ENCODE results near the gene CD300A. TPM values are rescaled to one million over a fixed set of nuclear protein-coding genes. Genes with fewer than 3 reads are reported as not detected.

Gene CD300A
- total RNA-seq, 3 donors from 2014 or later (not counting 1 experiment from before 2014, with no cell fraction given): 287 to 370 (median 295) TPM

DNA sequence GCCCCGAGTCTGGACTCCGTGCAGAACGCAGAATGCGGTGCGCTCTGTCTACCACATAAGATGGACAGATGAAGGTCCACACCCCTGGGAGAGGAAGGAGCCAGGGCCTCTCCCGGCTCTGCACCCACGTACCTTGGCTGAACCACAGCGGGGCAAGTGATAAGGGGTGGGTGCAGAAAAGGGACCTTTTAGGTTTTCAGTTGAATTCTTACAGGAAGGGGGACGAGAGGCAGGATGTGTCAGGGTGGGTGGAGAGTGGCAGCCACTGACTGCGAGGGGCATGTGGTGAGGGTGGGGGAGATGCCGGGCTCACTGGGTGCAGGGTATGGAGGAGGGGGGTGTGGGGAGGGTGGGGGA lies 372 bp downstream of the CD300A start:
- Histone ChIP-seq H3K36me3 (ENCODE audit: control insufficient read depth, insufficient read depth, low read length) (peaks cover 19% of the 10 kb centered on the region), H3K9me3 (ENCODE audit: control insufficient read depth, insufficient read depth, low read length) (no peaks in the 10 kb centered on the region), H3K27ac (ENCODE audit: low read length) (peak overlapping the region; percentile 80), H3K4me1 (ENCODE audit: control insufficient read depth, insufficient read depth, low read length) (peaks cover 66% of the 10 kb centered on the region), H3K27me3 (ENCODE audit: control insufficient read depth, insufficient read depth, low read length) (no peaks in the 10 kb centered on the region), H3K4me3 (ENCODE audit: low read length) (peak overlapping the region; percentile 83)
- Mint-ChIP-seq H3K9me3 (no peaks in the 10 kb centered on the region), H3K4me3 (no peak overlapping the region), H3K4me1 (peaks cover 35 to 45% of the 10 kb centered on the region in 2 donors), H3K27me3 (ENCODE audit: low read depth in 2 of 2) (no peaks in the 10 kb centered on the region), H3K36me3 (peaks cover 9% of the 10 kb centered on the region), H3K27ac (no peak overlapping the region)
- 6% methylated on average over 11 of the region's 11 CpGs for WGBS (ENCODE audit: insufficient coverage)
- DNase-seq: no peak
- ATAC-seq: peak in 2 of 3 donors; percentile 10 to 27
- TF ChIP-seq, protein P1, sequence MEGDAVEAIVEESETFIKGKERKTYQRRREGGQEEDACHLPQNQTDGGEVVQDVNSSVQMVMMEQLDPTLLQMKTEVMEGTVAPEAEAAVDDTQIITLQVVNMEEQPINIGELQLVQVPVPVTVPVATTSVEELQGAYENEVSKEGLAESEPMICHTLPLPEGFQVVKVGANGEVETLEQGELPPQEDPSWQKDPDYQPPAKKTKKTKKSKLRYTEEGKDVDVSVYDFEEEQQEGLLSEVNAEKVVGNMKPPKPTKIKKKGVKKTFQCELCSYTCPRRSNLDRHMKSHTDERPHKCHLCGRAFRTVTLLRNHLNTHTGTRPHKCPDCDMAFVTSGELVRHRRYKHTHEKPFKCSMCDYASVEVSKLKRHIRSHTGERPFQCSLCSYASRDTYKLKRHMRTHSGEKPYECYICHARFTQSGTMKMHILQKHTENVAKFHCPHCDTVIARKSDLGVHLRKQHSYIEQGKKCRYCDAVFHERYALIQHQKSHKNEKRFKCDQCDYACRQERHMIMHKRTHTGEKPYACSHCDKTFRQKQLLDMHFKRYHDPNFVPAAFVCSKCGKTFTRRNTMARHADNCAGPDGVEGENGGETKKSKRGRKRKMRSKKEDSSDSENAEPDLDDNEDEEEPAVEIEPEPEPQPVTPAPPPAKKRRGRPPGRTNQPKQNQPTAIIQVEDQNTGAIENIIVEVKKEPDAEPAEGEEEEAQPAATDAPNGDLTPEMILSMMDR (IDR thresholded peaks at IDR 0.05): no peak
- intact Hi-C loops (cut with micrococcal nuclease): no loop called here

DNA sequence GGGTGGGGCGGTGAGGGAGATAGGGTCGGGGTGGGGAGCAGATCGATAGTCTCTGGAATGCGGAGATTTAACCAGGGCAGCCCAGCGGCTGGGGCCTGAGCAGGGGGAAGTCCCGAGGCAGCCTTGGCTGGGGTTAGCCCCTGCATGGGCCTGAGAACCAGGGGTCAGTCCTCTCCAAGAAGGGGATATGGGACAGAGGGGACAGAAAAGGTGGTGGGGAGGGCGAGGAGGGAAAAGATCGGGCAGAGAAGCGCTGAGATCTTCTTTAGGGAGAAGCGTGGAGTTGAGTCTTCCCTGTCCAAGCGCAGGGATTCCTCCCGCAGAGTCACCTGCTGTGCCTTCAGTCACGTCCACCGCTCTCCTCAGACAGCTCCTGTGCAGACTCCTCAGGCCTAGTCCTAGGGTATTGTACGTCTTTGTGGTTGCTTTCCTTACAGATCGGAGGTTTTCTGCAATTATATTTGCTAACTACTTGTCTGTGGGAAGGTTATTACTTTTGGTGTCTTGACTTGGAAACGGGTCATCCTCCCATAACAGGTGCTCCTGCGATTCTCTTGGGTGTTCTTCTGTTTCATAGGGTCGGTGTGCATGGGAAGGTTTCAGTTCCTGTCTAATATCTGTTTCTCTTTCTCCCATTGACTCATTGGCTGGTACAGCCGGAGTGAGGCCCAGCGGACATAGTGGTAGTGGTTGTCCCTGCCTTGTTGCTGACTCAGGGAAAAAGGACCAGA lies 952 bp downstream of the CD300A start:
- 4% methylated on average over 18 of the region's 21 CpGs for WGBS (ENCODE audit: insufficient coverage)
- no peak overlapping the region for H3K4me3 Mint-ChIP-seq
- no peaks in the 10 kb centered on the region for H3K27me3 Mint-ChIP-seq (ENCODE audit: low read depth in 2 of 2)
- Histone ChIP-seq H3K27ac (ENCODE audit: low read length) (peak overlapping the region; percentile 77), H3K9me3 (ENCODE audit: control insufficient read depth, insufficient read depth, low read length) (no peaks in the 10 kb centered on the region), H3K4me3 (ENCODE audit: low read length) (peak overlapping the region; percentile 83), H3K4me1 (ENCODE audit: control insufficient read depth, insufficient read depth, low read length) (peaks cover 66% of the 10 kb centered on the region), H3K27me3 (ENCODE audit: control insufficient read depth, insufficient read depth, low read length) (no peaks in the 10 kb centered on the region), H3K36me3 (ENCODE audit: control insufficient read depth, insufficient read depth, low read length) (peaks cover 23% of the 10 kb centered on the region)
- DNase-seq (peak in 1 of 2 donors; percentile 51), ATAC-seq (peak; percentile 22 to 35 (median 32))
- intact Hi-C loops (cut with micrococcal nuclease): no loop called here
- H3K9me3 Mint-ChIP-seq: no peaks in the 10 kb centered on the region
- H3K36me3 Mint-ChIP-seq: peaks cover 10% of the 10 kb centered on the region
- TF ChIP-seq, protein P1 (IDR thresholded peaks at IDR 0.05): no peak
- H3K27ac Mint-ChIP-seq: no peak overlapping the region
- peaks cover 39 to 47% of the 10 kb centered on the region in 2 donors for H3K4me1 Mint-ChIP-seq

- Mint-ChIP-seq H3K4me3 (peak overlapping the region; percentile 92), H3K27ac (peak overlapping the region; percentile 92 to 93), H3K27me3 (ENCODE audit: low read depth in 2 of 2) (no peaks in the 10 kb centered on the region), H3K9me3 (no peaks in the 10 kb centered on the region), H3K36me3 (peaks cover 24% of the 10 kb centered on the region), H3K4me1 (peaks cover 63 to 71% of the 10 kb centered on the region in 2 donors)
- no peak for DNase-seq
- Histone ChIP-seq H3K27ac (ENCODE audit: low read length) (peak overlapping the region; percentile 84), H3K36me3 (ENCODE audit: control insufficient read depth, insufficient read depth, low read length) (peaks cover 59% of the 10 kb centered on the region), H3K9me3 (ENCODE audit: control insufficient read depth, insufficient read depth, low read length) (no peaks in the 10 kb centered on the region), H3K4me1 (ENCODE audit: control insufficient read depth, insufficient read depth, low read length) (peaks cover 67% of the 10 kb centered on the region), H3K4me3 (ENCODE audit: low read length) (peak overlapping the region; percentile 83), H3K27me3 (ENCODE audit: control insufficient read depth, insufficient read depth, low read length) (no peaks in the 10 kb centered on the region)
- ATAC-seq: peak in 1 of 3 donors; percentile 32
- intact Hi-C loops (cut with micrococcal nuclease): loop anchor here (5.0 kb wide), 1 partner anchor 266 kb away; the partner anchor contains the start of gene RAB37
- WGBS (ENCODE audit: insufficient coverage): 46% methylated on average over 3 of the region's 3 CpGs
- TF ChIP-seq, protein P1 (IDR thresholded peaks at IDR 0.05): no peak
Measured at GRCh38 chr17:74471341-74471740, 4.9 kb downstream of the CD300A start.
